BE2C (cell line): ENCODE results near the gene SNRPD3.
"Not testable (repeated sequence)": the region's sequence is repeated elsewhere in the genome, so short reads cannot be mapped to it uniquely, and the experiment has no call there.

Experiments
- DNase-seq: peaks from one replicate; pipeline ENCODE4 v3.0.0-alpha.2; 2020
- H3K27me3 ChIP-seq: fragments of 250-450 bp; sonication (Bioruptor Pico); 2 replicates; pipeline ENCODE4 v1.5.1; 2020; ENCODE audit warnings: mild to moderate bottlenecking
- H3K36me3 ChIP-seq: fragments of 250-450 bp; sonication (Bioruptor Pico); 2 replicates; pipeline ENCODE4 v1.5.1; 2020; ENCODE audit warnings: mild to moderate bottlenecking
- H3K4me1 ChIP-seq: fragments of 250-450 bp; sonication (Bioruptor Pico); 2 replicates; pipeline ENCODE4 v1.5.1; 2020
- H3K4me3 ChIP-seq: 2 replicates; pipeline ENCODE4 v1.5.1; 2011; ENCODE audit warnings: low read depth, low read length
- H3K9me3 ChIP-seq: fragments of 250-450 bp; sonication (Bioruptor Pico); 2 replicates; pipeline ENCODE4 v1.5.1; 2020
- TF ChIP-seq, protein P1 (sequence below): IDR thresholded peaks from 2 replicates; pipeline ENCODE4 v1.5.1; 2012; ENCODE audit warnings: mild to moderate bottlenecking, low read depth, low read length

Gene SNRPD3

GRCh38 chr22:24594569-24595120 lies 38.8 kb downstream of the SNRPD3 start:
- no peaks in the 10 kb centered on the region for H3K27me3 ChIP-seq
- no peaks in the 10 kb centered on the region; the same call in none of the 2 replicates for H3K4me1 ChIP-seq
- no peak for DNase-seq
- TF ChIP-seq, protein P1, sequence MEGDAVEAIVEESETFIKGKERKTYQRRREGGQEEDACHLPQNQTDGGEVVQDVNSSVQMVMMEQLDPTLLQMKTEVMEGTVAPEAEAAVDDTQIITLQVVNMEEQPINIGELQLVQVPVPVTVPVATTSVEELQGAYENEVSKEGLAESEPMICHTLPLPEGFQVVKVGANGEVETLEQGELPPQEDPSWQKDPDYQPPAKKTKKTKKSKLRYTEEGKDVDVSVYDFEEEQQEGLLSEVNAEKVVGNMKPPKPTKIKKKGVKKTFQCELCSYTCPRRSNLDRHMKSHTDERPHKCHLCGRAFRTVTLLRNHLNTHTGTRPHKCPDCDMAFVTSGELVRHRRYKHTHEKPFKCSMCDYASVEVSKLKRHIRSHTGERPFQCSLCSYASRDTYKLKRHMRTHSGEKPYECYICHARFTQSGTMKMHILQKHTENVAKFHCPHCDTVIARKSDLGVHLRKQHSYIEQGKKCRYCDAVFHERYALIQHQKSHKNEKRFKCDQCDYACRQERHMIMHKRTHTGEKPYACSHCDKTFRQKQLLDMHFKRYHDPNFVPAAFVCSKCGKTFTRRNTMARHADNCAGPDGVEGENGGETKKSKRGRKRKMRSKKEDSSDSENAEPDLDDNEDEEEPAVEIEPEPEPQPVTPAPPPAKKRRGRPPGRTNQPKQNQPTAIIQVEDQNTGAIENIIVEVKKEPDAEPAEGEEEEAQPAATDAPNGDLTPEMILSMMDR = no peak
- H3K36me3 ChIP-seq = no peaks in the 10 kb centered on the region
- no peaks in the 10 kb centered on the region for H3K9me3 ChIP-seq
- H3K4me3 ChIP-seq = no peak overlapping the region

DNA sequence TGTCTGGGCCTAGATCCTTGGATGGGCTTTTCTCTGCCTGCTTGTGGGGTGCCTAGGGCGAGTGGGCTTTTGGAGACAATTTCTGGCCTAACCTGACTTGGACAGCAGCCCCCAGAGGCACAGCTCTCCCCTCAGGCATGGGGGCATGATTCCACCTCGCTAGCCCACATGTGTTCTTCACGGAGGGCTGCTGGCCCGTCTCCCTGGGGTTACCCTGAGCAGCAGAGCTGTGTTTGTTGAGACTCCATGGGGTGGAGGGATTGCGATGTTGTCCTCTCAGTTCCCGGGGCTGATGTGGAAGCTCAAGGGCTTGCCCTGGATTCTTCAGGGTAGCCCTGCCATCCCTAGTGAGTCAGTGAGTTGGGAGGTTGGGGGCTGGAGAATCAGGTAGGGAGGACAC lies 39.4 kb downstream of the SNRPD3 start:
- no peak for DNase-seq
- no peaks in the 10 kb centered on the region for H3K36me3 ChIP-seq
- H3K4me3 ChIP-seq = no peak overlapping the region
- H3K27me3 ChIP-seq = no peaks in the 10 kb centered on the region
- no peaks in the 10 kb centered on the region for H3K9me3 ChIP-seq
- no peaks in the 10 kb centered on the region; the same call in none of the 2 replicates for H3K4me1 ChIP-seq
- TF ChIP-seq, protein P1 = no peak

DNA sequence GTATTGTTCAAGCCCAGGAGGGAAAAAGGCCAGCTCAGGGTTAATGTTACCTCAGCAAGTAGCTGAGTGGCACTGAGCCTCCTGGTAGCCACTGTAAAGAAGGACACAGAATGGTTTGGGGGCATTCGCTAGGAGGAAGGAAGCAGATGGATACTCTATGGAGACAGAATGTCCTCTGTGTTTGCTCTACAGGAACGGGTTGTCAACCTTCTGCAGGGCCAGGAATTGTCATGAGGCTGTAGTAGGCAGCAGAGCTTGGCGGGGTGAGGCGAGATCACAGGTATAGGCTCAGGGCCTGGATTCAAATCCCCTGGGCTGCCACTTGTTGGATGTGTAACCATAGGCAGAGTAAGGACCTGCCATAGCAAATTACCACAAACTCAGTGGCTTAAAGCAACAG lies 40.1 kb downstream of the SNRPD3 start:
- TF ChIP-seq, protein P1 = no peak
- no peak for DNase-seq
- no peak overlapping the region for H3K4me3 ChIP-seq
- H3K9me3 ChIP-seq = no peaks in the 10 kb centered on the region
- no peaks in the 10 kb centered on the region; the same call in none of the 2 replicates for H3K4me1 ChIP-seq
- H3K27me3 ChIP-seq = no peaks in the 10 kb centered on the region
- H3K36me3 ChIP-seq = no peaks in the 10 kb centered on the region

DNA sequence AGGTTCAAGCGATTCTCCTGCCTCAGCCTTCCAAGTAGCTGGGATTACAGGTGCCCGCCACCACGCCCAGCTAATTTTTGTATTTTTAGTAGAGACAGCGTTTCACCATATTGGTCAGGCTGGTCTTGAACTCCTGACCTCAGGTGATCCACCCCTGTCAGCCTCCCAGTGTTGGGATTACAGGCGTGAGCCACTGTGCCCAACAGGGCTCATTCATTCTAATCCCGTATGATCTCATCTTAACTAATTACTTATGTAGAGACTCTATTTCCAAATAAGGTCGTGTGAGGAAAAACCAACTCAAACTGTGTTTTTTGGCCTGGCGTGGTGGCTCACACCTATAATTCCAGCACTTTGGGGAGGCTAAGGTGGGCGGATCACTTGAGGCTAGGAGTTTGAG lies 41.3 kb downstream of the SNRPD3 start:
- H3K9me3 ChIP-seq, H3K4me3 ChIP-seq, H3K27me3 ChIP-seq, H3K36me3 ChIP-seq, DNase-seq, H3K4me1 ChIP-seq: not testable (repeated sequence)

- H3K27me3 ChIP-seq = no peaks in the 10 kb centered on the region
- no peaks in the 10 kb centered on the region; the same call in 1 of the 2 replicates for H3K4me1 ChIP-seq
- H3K9me3 ChIP-seq = no peaks in the 10 kb centered on the region
- TF ChIP-seq, protein P1 = no peak
- H3K36me3 ChIP-seq = no peaks in the 10 kb centered on the region
- H3K4me3 ChIP-seq = no peak overlapping the region
- DNase-seq = no peak
These were observed 43.7 kb downstream of the SNRPD3 start for GRCh38 chr22:24599514-24599913.

DNA sequence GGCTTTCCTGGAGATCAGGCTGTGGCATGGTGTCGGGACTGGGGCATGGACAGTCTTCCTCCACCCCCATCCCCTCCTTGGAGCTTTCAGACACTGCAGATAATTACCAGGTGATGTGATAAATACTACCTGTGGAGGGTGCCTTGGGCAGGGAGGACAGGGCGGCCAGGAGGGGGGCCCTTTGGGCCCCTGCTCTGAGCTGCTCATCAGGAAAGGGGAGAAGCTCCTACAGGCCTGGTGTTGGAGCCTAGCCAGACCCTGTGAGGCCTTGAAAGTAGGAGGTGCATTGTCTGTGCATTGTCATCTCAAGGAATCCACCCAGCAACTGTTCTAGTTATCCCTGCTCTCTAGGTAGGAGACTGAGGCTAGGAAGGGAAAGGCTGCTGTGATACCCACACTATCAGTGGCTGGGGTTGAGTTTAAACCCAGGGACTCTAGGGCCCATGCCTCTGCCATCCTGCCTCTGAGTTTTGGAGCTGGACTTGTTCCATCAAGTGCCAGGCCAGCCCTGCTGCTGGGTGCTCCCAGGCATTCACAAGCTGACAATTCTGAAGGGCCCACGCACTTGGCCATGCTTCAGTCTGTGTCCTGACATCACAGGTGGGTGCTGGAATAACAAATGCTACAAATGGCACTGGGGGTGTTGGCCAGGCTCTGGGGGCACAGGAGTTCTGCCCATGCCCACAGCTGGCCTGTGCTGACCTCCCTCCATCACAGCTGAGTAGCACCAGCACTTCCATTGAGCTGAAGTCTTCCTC lies 44.3 kb downstream of the SNRPD3 start:
- not testable (repeated sequence) for H3K4me1 ChIP-seq, H3K27me3 ChIP-seq, H3K4me3 ChIP-seq, H3K9me3 ChIP-seq, DNase-seq, H3K36me3 ChIP-seq

GRCh38 chr22:24601217-24602104 lies 45.7 kb downstream of the SNRPD3 start:
- Histone ChIP-seq H3K9me3 (no peaks in the 10 kb centered on the region), H3K27me3 (no peaks in the 10 kb centered on the region), H3K36me3 (no peaks in the 10 kb centered on the region), H3K4me3 (no peak overlapping the region), H3K4me1 (no peaks in the 10 kb centered on the region)
- TF ChIP-seq, protein P1 = no peak
- DNase-seq = peak; percentile 66

- not testable (repeated sequence) for H3K36me3 ChIP-seq, H3K4me3 ChIP-seq, DNase-seq, H3K27me3 ChIP-seq, H3K9me3 ChIP-seq, H3K4me1 ChIP-seq
These were observed 46.4 kb downstream of the SNRPD3 start for GRCh38 chr22:24602105-24602749.

DNA sequence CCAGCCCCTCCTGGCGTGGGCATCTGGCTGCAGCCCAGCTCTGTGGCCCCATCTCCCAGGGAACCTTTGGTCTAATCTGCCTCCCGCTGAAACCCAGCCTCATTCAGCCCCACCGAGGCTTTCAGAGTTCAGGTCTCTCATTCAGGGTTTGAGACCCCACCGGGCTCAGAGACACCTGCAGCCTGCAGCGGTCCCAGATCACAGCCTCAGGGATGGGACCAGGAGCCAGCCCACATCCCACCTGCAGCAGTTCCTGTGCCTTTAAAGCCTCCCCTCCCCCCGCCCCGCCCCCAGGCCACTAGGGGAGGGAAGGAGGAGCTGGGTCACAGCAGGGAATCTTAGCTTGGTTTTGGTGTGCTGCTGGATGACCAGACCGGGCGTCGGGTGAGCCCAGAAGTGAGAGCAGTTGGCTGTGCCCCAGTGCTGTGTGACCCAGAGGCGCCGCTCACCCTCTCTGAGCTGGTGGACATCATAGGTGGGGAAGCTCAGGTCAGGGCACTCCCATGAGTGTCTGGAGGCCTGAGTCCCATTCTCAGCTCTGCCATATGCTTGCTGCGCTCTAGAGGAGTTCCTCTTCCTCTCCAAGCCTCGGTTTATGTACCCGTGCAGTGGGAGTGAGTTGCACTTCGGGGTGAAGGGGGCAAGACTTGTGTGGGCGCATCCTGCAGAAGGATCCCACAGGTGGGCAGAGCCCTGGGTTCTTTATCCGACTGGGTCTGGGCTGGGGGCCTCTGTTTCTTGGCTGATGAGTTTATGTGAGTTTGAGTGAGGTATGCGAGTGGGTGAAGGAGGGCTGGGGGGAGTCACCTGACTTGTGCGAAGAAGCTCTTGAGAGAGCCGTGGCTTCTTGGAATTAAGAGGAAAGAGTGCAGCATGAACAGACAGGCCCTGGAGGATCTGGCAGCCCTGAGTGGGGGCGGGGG lies 47.3 kb downstream of the SNRPD3 start, which contains the start of gene GGT1:
TSS of gene GGT1 (plus strand) at position 347 of the 923 bp plus-strand sequence. CDS start 7,889 bp downstream, outside the sequence.
- H3K4me3 ChIP-seq = peak within 1 kb of the TSS; percentile 25
- H3K4me1 ChIP-seq, H3K36me3 ChIP-seq, DNase-seq, H3K9me3 ChIP-seq, H3K27me3 ChIP-seq: not testable (repeated sequence)
